ENCODE measurements around the gene TRIM44. TPM values are rescaled to one million over a fixed set of nuclear protein-coding genes. Genes with fewer than 3 reads are reported as not detected.

Gene TRIM44
- total and polyA plus RNA-seq, 5 donors from 2014 or later, result 9.4 to 32.8 (median 22.2) TPM

DNA sequence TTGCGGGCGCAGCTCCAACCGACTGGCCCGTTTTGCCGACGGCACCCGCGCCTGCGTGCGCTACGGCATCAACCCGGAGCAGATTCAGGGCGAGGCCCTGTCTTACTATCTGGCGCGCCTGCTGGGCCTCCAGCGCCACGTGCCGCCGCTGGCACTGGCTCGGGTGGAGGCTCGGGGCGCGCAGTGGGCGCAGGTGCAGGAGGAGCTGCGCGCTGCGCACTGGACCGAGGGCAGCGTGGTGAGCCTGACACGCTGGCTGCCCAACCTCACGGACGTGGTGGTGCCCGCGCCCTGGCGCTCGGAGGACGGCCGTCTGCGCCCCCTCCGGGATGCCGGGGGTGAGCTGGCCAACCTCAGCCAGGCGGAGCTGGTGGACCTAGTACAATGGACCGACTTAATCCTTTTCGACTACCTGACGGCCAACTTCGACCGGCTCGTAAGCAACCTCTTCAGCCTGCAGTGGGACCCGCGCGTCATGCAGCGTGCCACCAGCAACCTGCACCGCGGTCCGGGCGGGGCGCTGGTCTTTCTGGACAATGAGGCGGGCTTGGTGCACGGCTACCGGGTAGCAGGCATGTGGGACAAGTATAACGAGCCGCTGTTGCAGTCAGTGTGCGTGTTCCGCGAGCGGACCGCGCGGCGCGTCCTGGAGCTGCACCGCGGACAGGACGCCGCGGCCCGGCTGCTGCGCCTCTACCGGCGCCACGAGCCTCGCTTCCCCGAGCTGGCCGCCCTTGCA, 43.3 kb upstream of the TRIM44 start:
- Mint-ChIP-seq H3K9me3 (no peaks in the 10 kb centered on the region), H3K27me3 (peaks cover 57% of the 10 kb centered on the region), H3K36me3 (no peaks in the 10 kb centered on the region), H3K4me3 (peak overlapping the region in 2 of 4 donors; percentile 58 to 76), H3K27ac (no peak overlapping the region), H3K4me1 (peaks cover 0 to 15% (median 2%) of the 10 kb centered on the region in 4 donors)
- DNase-seq (peak in 2 of 3 donors; percentile 8 to 20), ATAC-seq (ENCODE audit: low read depth in 2 of 2) (no peak)
- H3K36me3 ChIP-seq (ENCODE audit: control insufficient read depth, insufficient read depth, low read length), result no peaks in the 10 kb centered on the region
- peaks cover 45% of the 10 kb centered on the region for H3K27me3 ChIP-seq (ENCODE audit: control insufficient read depth, insufficient read depth, low read length)
- H3K9me3 ChIP-seq (ENCODE audit: control insufficient read depth in 2 of 2, low read length in 2 of 2), result no peaks in the 10 kb centered on the region
- H3K4me1 ChIP-seq (ENCODE audit: control insufficient read depth, insufficient read depth, low read length, poor library complexity, severe bottlenecking), result peaks cover 13% of the 10 kb centered on the region
- H3K4me3 ChIP-seq (ENCODE audit: low read depth, low read length), result no peak overlapping the region
- no peak overlapping the region for H3K27ac ChIP-seq (ENCODE audit: insufficient read depth, low read length, poor library complexity, severe bottlenecking)

GRCh38 chr11:35619855-35620640, 42.5 kb upstream of the TRIM44 start:
- Histone ChIP-seq H3K36me3 (ENCODE audit: control insufficient read depth, insufficient read depth, low read length) (no peaks in the 10 kb centered on the region), H3K4me1 (ENCODE audit: control insufficient read depth, insufficient read depth, low read length, poor library complexity, severe bottlenecking) (peaks cover 13% of the 10 kb centered on the region), H3K4me3 (ENCODE audit: low read depth, low read length) (no peak overlapping the region), H3K27me3 (ENCODE audit: control insufficient read depth, insufficient read depth, low read length) (peaks cover 45% of the 10 kb centered on the region), H3K27ac (ENCODE audit: insufficient read depth, low read length, poor library complexity, severe bottlenecking) (no peak overlapping the region), H3K9me3 (ENCODE audit: control insufficient read depth in 2 of 2, low read length in 2 of 2) (no peaks in the 10 kb centered on the region)
- DNase-seq (no peak), ATAC-seq (ENCODE audit: low read depth in 2 of 2) (no peak)
- Mint-ChIP-seq H3K9me3 (no peaks in the 10 kb centered on the region), H3K27me3 (peaks cover 62% of the 10 kb centered on the region), H3K4me3 (peak overlapping the region in 2 of 4 donors; percentile 58 to 76), H3K36me3 (no peaks in the 10 kb centered on the region), H3K27ac (peak overlapping the region in 1 of 3 donors; percentile 48), H3K4me1 (peaks cover 0 to 15% (median 2%) of the 10 kb centered on the region in 4 donors)

GRCh38 chr11:35620795-35621194, 41.8 kb upstream of the TRIM44 start:
- no peaks in the 10 kb centered on the region for H3K36me3 Mint-ChIP-seq
- Histone ChIP-seq H3K4me1 (ENCODE audit: control insufficient read depth, insufficient read depth, low read length, poor library complexity, severe bottlenecking) (peaks cover 13% of the 10 kb centered on the region), H3K36me3 (ENCODE audit: control insufficient read depth, insufficient read depth, low read length) (no peaks in the 10 kb centered on the region), H3K4me3 (ENCODE audit: low read depth, low read length) (no peak overlapping the region), H3K9me3 (ENCODE audit: control insufficient read depth in 2 of 2, low read length in 2 of 2) (no peaks in the 10 kb centered on the region), H3K27me3 (ENCODE audit: control insufficient read depth, insufficient read depth, low read length) (peaks cover 45% of the 10 kb centered on the region), H3K27ac (ENCODE audit: insufficient read depth, low read length, poor library complexity, severe bottlenecking) (no peak overlapping the region)
- H3K4me1 Mint-ChIP-seq, result peaks cover 0 to 15% (median 2%) of the 10 kb centered on the region in 4 donors
- peaks cover 65% of the 10 kb centered on the region for H3K27me3 Mint-ChIP-seq
- no peaks in the 10 kb centered on the region for H3K9me3 Mint-ChIP-seq
- no peak overlapping the region for H3K4me3 Mint-ChIP-seq
- ATAC-seq (ENCODE audit: low read depth in 2 of 2) (no peak), DNase-seq (no peak)
- H3K27ac Mint-ChIP-seq, result no peak overlapping the region

GRCh38 chr11:35621620-35622019, 41.0 kb upstream of the TRIM44 start:
- Mint-ChIP-seq H3K27ac (no peak overlapping the region), H3K36me3 (no peaks in the 10 kb centered on the region), H3K4me3 (no peak overlapping the region), H3K9me3 (no peaks in the 10 kb centered on the region), H3K4me1 (peaks cover 0 to 15% (median 2%) of the 10 kb centered on the region in 4 donors), H3K27me3 (peaks cover 60% of the 10 kb centered on the region)
- no peak for ATAC-seq (ENCODE audit: low read depth in 2 of 2)
- Histone ChIP-seq H3K27ac (ENCODE audit: insufficient read depth, low read length, poor library complexity, severe bottlenecking) (no peak overlapping the region), H3K27me3 (ENCODE audit: control insufficient read depth, insufficient read depth, low read length) (peaks cover 43% of the 10 kb centered on the region), H3K36me3 (ENCODE audit: control insufficient read depth, insufficient read depth, low read length) (no peaks in the 10 kb centered on the region), H3K9me3 (ENCODE audit: control insufficient read depth in 2 of 2, low read length in 2 of 2) (no peaks in the 10 kb centered on the region), H3K4me3 (ENCODE audit: low read depth, low read length) (no peak overlapping the region), H3K4me1 (ENCODE audit: control insufficient read depth, insufficient read depth, low read length, poor library complexity, severe bottlenecking) (peaks cover 13% of the 10 kb centered on the region)
- no peak for DNase-seq

GRCh38 chr11:35622070-35622469, 40.5 kb upstream of the TRIM44 start:
- no peaks in the 10 kb centered on the region for H3K9me3 Mint-ChIP-seq
- Histone ChIP-seq H3K4me3 (ENCODE audit: low read depth, low read length) (no peak overlapping the region), H3K4me1 (ENCODE audit: control insufficient read depth, insufficient read depth, low read length, poor library complexity, severe bottlenecking) (peaks cover 13% of the 10 kb centered on the region), H3K9me3 (ENCODE audit: control insufficient read depth in 2 of 2, low read length in 2 of 2) (no peaks in the 10 kb centered on the region), H3K27ac (ENCODE audit: insufficient read depth, low read length, poor library complexity, severe bottlenecking) (no peak overlapping the region), H3K36me3 (ENCODE audit: control insufficient read depth, insufficient read depth, low read length) (no peaks in the 10 kb centered on the region), H3K27me3 (ENCODE audit: control insufficient read depth, insufficient read depth, low read length) (peaks cover 40% of the 10 kb centered on the region)
- no peaks in the 10 kb centered on the region for H3K36me3 Mint-ChIP-seq
- H3K27me3 Mint-ChIP-seq, result peaks cover 55% of the 10 kb centered on the region
- ATAC-seq (ENCODE audit: low read depth in 2 of 2) (no peak), DNase-seq (no peak)
- no peak overlapping the region for H3K27ac Mint-ChIP-seq
- H3K4me1 Mint-ChIP-seq, result peaks cover 0 to 15% (median 2%) of the 10 kb centered on the region in 4 donors
- H3K4me3 Mint-ChIP-seq, result no peak overlapping the region

DNA sequence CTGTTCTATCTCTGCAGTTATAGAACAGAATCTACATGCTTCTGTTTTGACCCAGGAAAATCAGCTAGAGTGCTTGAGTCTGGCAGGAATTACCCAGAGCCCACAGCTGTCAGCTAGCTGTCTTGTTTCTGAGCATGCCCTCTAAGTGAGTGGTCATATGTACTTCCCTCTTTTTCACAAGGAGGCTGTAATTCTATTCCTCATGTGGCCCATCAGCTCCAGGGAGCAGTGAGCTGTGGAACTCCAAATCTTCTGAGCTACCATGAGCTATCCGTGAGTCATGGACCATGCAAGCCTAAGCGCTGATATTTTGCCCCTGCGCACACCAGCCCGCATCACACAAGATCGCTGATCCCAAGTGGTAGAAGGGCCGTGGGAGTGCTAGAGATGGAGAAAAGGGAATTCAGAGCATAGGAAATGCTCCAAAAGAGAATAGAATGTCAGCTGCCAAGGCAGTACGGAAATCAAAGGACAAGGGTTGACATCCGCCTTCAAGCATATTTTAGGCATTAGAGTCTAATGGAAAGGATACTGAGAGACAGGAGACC, 38.9 kb upstream of the TRIM44 start:
- Mint-ChIP-seq H3K27me3 (peaks cover 47% of the 10 kb centered on the region), H3K9me3 (no peaks in the 10 kb centered on the region), H3K36me3 (no peaks in the 10 kb centered on the region), H3K4me1 (peaks cover 0 to 7% (median 0%) of the 10 kb centered on the region in 4 donors), H3K27ac (no peak overlapping the region), H3K4me3 (no peak overlapping the region)
- Histone ChIP-seq H3K4me1 (ENCODE audit: control insufficient read depth, insufficient read depth, low read length, poor library complexity, severe bottlenecking) (peaks cover 13% of the 10 kb centered on the region), H3K36me3 (ENCODE audit: control insufficient read depth, insufficient read depth, low read length) (no peaks in the 10 kb centered on the region), H3K27me3 (ENCODE audit: control insufficient read depth, insufficient read depth, low read length) (peaks cover 36% of the 10 kb centered on the region), H3K4me3 (ENCODE audit: low read depth, low read length) (no peak overlapping the region), H3K9me3 (ENCODE audit: control insufficient read depth in 2 of 2, low read length in 2 of 2) (no peaks in the 10 kb centered on the region), H3K27ac (ENCODE audit: insufficient read depth, low read length, poor library complexity, severe bottlenecking) (no peak overlapping the region)
- DNase-seq (no peak), ATAC-seq (ENCODE audit: low read depth in 2 of 2) (no peak)

DNA sequence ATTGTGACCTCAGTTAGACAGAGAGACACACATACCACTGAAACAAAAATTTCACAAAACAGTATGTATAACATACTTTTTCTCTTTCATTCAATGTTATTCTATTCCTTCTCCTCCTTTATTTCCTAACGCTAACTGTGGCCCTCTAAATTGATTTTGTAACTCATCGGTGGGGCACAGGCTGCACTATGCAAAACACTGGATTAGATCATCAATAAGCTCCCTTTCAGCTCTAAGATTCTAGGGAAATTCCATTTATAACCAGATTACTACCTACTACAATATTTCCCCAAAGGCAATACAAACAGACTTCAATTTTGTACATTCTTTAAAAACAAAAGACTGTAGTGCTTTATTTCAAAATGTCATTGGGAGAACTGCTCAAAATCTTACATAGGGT, 38.3 kb upstream of the TRIM44 start:
- Mint-ChIP-seq H3K27ac (no peak overlapping the region), H3K9me3 (no peaks in the 10 kb centered on the region), H3K36me3 (no peaks in the 10 kb centered on the region), H3K4me1 (peaks cover 0 to 7% (median 0%) of the 10 kb centered on the region in 4 donors), H3K4me3 (peak overlapping the region in 1 of 4 donors; percentile 40), H3K27me3 (peaks cover 49% of the 10 kb centered on the region)
- Histone ChIP-seq H3K27ac (ENCODE audit: insufficient read depth, low read length, poor library complexity, severe bottlenecking) (no peak overlapping the region), H3K27me3 (ENCODE audit: control insufficient read depth, insufficient read depth, low read length) (peaks cover 37% of the 10 kb centered on the region), H3K36me3 (ENCODE audit: control insufficient read depth, insufficient read depth, low read length) (no peaks in the 10 kb centered on the region), H3K4me3 (ENCODE audit: low read depth, low read length) (no peak overlapping the region), H3K9me3 (ENCODE audit: control insufficient read depth in 2 of 2, low read length in 2 of 2) (no peaks in the 10 kb centered on the region), H3K4me1 (ENCODE audit: control insufficient read depth, insufficient read depth, low read length, poor library complexity, severe bottlenecking) (peaks cover 8% of the 10 kb centered on the region)
- no peak for DNase-seq
- ATAC-seq (ENCODE audit: low read depth in 2 of 2), result no peak
